ENCODE data around the gene TMEM178B.

The TMEM178B gene

DNA sequence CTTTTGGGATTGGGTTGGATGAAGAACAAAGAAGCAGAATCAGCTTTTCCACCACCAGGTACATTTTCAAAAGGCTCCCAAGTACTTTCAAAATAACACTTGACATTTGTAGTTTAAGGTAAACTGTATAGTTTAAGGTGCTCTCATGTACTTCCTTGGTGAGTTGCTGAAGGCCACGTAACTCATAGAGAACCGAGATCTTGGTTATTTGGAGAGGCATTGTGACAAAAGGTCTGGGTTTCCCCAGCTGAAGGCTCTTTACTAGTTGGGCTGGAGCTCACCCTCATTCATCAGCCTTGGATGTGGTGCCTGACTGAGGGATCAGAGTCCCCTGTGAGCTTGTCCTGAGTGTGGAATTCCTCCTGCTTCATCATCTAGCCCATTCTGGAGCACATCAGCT, 191.8 kb downstream of the TMEM178B start:
- no peak for DNase-seq

DNA sequence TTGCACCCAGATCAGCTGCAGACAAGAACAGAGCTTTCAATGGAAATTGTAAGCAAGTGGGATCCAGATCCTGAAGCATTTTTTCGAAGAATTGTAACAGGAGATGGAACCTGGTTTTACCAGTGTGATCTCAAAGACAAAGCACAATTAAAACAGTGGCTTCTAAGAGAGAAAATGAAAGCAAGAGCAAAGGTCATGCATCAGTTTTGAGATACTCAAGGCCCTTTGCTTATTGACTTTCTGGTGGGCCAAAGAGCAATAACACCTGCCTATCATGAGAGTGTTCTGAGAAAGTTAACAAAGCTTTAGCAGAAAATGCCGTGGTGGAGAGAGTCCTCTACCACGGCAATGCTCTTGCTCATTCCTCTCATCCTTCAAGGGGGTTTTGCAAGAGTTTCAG, 194.8 kb downstream of the TMEM178B start:
- DNase-seq, result no peak

DNA sequence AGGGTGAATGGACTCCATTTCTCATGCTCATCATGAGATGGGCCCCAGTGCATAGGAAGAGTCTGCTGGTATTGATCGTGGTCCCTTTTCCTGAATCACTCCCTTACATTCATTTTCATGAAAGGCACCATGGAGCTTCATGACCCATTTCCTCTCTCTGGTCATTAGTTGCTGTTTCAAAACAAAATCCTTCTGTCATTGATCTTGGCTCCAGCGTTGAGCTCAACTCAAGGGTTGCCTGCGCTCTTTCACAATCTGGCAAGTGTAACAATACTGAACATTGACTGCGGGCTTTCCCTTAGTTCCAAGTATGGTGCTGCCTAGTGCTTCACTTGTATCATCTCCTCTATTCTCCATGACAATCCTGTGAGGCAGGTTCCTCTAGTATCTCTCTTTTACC, 197.6 kb downstream of the TMEM178B start:
- no peak for DNase-seq

DNA sequence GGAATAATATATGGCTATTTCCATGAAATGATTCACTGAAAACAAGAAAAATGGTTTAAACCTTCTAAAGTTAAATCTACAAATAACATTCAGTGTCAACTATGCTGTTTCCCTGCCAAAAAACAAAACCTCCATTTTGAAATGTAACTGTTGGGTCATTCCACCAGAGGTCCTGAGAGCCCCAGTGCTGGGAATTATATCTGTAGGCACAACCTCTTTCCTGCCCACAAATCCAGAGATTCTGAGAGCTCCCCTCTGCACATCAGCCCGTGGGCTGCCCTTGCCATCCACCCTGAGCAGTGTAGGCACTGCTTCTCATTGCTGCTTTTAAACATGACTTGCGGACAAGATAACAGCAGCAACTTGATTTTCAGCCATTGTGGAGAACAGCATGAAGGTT, 198.6 kb downstream of the TMEM178B start:
- DNase-seq, result no peak

DNA sequence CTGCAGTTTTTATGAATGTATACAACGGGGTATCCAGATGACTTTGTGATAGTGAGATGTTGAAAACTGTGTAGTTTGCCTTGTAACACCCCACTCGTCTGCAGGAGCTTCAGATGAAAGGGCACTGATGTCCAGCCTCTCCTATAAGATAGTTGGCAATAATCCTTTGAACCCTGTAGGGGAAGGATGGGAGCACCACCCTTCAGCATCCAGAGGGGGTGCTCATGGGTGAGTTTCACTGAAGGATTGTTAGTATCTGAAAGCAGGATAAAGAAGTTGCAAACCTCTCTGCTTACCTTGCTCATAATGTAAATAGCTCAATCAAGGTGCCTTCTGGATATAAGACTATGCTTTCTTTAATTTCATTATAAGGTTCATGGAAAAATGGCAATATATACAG, 201.5 kb downstream of the TMEM178B start:
- no peak for DNase-seq

DNA sequence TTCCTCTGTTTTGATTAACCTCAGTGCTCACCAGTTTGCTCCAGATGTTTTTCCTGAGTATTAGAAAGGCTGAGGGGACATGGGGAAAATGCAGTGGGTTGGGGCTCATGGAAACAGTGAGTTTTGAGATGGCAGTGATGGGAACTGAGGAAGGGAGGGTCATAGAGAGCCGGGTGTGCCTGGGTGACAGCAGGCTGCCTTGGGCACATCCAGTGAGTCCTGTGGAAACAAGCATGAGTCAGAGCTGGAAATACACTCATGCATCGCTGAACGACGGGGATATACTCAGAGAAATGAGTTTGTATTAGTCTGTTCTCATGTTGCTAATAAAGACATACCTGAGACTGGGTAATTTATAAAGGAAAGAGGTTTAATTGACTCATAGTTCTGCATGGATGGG, 202.2 kb downstream of the TMEM178B start:
- no peak for DNase-seq

DNA sequence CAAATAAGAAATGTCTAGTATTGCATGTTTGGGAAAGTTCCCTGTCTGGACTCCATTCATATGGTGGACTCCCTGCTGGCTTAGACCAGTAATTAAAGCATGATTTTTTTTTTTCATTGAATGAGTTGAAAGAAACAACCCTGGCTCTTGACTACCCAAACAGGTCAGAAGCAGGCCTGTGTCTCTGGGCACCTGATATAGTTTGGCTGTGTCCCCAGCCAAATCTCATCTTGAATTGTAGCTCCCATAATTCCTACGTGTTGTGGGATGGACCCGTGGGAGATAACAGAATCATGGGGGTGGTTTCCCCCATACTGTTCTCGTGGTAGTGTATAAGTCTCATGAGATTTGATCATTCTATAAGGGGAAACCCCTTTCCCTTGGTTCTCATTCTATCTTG, 206.2 kb downstream of the TMEM178B start:
- DNase-seq, result no peak

DNA sequence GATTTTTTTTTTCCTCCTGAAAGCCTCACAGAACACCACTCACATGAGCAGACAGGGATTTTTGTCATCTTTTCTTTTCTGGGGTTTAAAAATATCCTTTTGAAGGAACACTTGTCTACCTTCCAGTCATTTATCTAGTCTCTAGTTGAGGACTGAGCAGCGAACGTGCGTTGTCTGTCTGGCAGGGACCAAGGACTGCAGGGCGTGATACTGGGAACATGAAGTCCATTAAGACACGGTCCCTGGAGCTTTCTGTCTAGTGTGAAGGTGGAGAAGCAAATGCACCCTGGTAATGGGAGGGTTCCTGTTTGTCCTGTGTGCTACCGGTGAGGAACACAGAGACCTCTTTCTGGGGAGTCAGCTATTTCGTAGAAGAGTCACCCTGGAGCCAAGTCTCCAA, 207.4 kb downstream of the TMEM178B start:
- DNase-seq, result no peak

DNA sequence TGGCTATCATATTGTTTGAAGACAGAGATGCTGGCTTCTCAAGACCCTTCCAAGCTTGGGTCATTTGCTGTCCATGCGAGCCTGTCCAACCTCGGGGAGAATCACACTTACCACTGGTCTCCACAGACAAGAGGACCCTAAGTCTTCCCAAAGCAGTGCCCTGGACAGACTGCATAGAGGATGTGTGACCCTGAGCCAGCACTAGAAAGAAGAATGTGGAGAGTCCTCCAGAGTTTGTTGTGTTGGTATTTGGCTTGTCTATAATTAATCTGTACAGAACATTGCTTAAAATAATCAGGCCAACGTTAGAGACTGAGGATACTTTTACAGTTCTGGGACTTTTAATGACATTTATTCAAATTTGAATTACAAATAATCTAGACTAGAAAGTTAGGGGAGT, 212.7 kb downstream of the TMEM178B start:
- DNase-seq, result no peak

DNA sequence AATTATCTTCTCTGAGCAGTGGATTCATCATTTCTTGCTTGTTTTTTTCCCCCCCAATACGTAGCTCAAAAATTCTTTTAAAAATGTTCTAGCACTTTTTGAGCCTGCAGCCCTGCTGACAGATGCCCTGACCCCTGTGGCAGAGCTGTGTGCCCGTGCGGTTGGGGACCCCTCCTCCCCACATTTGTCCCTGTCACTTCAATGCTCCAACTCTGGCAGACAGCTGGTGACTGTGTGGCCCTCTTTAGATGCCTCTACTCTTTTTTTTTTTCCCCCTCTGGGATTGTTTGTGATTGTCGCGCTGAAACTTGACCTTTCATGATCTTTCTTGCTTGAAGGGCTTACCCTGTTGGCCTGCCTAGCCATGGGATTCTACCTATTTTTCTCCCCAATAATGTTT, 214.1 kb downstream of the TMEM178B start:
- no peak for DNase-seq

DNA sequence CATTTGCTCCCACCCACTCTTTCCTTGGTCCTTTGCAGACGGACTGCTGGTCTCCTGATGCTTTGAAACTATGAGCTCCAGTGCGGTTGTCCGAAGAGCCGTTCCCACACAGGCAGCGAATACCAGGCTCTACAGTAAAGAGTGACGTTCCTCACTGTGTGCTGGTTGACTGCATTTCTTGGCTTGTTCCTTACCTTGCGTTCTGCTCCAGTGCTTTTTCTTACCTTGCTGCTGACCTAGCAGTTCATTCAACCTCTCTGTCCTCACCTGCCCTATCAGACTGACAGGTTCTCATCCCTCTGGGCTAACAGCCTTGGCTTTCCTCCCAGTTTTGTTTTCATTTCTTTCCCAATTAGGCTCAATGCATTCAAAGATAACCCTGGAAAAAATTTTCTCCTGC, 214.8 kb downstream of the TMEM178B start:
- DNase-seq, result no peak

DNA sequence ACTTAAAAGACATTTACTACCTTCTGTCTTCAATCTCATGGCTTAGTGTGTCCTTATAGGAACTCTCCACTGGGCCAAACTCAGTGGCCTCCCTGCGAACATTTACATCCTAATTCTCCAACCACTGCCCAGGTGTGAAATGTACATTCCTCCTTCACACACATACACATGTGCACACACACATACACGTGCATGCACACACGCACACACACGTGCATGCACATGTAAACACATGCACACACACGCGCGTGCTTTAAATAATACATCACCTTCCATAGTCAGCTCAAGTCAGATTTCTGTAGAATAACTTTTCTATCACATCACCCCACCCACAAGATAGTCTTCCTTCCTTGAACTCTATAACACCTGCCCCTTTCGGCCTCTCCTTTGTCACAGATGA, 216.5 kb downstream of the TMEM178B start:
- no peak for DNase-seq

DNA sequence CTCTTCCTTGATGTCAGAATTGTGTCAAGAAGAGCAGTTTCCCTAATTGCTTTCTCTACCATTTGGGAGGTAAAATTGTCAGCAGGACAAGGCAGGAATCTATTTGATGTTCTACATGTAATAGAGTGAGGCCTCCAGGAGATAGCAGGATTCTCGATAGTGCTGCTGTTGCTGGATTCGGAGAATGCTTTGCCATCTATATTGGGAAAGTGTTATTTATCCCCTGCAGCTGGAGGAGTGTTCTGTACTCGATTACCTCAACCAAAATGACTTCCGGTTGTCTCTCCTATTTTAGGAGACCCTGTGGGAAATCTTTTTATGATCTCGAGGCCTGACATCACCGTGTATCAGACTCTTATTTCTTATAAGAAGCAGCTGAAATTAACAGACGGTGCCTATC, 217.1 kb downstream of the TMEM178B start:
- DNase-seq, result no peak

DNA sequence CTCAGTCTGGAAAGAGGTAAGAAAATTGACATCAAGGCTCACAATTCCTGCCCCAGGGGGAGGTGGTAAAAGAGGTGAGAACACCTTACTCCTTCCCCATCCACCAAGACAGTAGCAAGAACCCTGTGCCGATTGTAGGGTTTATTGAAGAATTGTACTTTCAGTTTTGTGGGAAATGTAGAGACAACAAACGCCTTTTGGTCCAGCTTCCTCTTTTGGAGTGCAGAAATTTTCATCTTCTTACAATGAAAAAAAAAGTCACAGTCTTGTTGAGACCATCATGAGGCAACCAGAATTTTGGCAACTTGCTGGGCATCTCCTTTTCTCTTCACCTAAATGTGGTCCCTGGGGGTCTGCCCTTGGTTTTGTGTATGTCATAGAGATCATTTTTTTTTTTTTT, 217.7 kb downstream of the TMEM178B start:
- DNase-seq, result no peak

DNA sequence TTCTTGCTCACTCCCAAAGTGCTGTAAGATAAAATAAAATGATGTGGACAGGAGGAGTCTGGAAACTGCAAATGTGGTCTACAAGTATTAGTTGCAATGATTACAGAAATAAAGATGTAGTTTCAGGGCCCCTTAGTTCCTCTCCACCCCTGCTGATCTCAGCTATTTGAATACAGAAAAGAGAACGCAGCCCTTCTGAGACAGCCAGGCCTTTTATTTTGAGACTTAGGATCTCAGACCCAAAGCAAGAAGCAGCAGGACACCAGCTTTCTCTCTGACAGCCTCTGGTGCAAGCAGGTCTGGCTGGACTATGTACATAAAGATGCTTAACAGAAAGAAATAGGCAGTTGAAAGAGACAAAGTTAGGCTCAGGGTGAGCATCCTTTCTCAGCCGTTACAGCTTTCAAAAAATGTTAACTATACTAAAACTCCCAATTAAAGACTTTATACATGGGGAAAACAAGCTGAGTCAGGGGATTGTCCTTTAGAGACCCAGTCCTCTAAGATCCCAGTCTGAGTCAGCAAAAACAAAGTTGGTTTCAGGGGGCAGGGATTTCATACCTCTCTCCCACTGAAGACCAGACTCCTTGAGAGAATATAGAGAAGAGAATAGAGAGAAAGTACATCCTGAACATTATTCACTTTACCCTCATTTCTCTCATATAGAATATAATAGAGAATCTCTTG, 220.4 kb downstream of the TMEM178B start:
- no peak for DNase-seq

DNA sequence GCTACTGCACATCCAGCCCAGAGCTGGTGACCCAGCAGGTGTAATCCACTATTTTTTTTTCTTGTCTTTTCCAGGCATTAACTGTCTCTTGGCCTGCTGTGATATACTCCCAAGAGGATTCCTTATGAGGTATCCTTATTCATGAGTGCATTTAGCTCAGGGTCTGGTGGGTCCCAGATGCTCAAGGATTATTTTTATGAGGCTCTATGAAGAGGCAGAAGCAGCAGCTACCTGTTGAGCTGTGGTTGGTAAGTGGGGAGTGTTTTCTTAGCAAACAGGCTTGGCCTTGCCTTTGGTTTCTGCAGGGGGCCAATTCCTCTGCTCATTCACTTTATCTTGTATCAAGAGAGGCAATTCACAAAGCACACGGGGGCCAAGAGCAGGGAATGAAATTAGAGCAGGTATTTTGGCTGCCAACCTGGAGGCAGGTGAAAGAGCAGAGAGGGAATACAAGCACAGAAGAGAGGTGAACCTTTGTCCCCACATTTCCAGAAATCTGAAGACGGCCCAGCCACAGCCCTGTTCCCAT, 221.6 kb downstream of the TMEM178B start:
- no peak for DNase-seq

DNA sequence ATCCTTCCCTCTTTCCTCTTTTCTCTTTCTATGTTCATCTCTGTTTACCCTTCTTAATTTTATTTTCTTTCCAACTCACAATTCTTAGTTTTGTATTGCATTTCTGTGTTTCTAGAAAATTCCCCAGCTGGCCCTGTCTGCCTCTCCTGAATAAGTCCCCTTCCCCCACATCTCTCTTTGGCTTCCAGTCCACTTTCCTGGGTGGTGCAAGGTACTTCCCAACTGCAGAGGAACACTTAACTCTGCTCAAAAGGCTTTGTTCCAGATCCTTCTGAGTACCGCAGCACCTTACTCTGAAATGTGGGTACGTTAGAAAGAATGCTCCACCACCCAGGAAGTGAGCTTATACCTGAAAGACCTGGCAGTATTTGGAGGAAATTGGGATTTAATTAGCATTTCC, 227.0 kb downstream of the TMEM178B start:
- no peak for DNase-seq

DNA sequence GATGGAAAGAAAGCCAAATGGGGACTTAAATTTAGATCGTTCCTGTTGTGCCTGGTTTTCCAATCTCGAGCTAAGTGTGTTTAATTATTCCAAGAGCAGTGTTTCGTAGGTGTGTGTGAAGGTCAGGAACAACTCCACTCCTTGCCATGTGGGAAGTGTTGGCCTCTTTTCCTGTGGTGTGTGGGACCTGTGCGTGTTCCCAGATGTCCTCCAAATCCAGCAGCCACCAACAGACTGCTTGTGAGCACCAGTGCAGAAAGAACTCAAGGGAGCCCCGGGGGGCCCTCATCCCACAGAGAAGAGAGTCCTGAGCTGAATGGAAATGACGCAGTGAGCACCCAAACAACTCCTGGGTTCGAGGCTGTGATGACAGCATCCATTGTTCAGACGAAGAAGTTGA, 227.7 kb downstream of the TMEM178B start:
- no peak for DNase-seq

DNA sequence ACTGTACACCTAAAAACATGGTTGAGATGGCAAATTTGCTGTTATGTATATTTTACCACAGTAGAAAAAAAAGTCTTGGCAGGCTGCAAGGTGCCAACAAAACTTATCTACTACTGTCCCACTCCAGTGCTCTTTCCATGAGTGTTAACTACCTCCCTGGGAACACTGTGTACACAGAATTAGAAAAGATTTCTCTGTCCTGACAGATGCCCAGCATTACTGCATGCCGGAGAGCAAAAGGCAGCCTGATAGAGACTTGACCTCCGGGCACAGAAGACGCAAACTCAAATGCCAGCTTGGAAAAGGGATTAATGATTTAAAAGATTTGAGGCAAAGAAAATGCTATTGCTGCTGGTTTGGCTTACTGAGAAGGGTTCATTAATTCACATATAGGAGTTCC, 228.8 kb downstream of the TMEM178B start:
- no peak for DNase-seq

DNA sequence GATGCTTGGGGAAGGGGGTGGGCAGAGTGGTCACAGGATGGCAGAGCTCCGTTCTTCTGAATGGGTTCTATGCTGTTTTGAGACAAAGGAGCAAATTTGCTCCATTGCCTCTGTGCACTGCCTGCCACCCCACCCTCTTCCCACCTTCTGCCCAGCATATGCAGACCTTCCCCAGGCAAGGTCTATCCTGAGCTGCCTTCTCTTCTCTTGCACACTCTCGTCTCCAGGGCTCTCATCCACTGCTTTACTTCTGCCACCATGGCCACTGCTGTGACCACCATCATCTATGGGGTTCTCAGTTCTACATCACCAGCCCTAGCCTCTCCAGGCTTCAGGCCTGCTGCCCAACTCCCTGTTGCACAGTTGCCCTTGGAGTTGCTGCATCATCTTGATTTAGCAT, 230.4 kb downstream of the TMEM178B start:
- DNase-seq, result no peak

DNA sequence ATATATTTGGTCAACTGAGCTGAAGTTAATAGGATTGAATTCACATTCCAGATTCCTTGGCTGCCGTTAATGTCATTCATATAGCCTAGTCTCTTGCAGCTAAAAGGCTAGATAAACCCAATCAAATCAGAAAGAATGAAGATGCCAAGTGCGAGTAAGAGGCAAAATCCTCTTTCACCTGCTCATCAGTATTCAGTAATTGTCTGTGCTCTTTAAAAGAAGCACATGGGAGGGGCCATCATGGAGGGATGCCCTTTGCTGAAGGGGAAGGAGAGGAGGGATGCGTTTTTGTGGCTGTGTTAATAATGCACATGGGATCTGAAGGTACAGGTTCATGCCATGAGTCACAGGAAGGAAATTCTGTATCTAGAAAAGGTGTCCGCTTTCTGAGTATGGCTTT, 232.2 kb downstream of the TMEM178B start:
- DNase-seq, result no peak

DNA sequence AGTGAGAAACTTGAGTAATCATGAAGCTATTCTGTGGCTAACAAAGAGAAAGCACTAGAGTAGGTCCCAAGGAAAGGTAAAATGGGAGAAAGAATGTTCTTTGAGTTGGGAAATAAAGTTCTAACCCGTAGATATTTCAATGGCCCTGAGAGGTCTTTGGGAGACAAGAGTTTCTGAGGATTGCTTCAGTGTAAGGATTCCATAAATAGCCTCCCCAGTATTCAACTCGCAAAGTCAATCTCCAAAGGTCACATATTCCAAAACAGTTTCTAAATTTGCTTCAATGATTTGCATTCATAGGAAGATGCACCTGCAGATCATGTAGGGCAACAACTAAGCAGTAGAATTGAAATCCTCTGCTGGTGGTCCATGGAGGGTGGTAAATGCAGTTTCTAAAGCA, 238.5 kb downstream of the TMEM178B start:
- DNase-seq, result no peak

DNA sequence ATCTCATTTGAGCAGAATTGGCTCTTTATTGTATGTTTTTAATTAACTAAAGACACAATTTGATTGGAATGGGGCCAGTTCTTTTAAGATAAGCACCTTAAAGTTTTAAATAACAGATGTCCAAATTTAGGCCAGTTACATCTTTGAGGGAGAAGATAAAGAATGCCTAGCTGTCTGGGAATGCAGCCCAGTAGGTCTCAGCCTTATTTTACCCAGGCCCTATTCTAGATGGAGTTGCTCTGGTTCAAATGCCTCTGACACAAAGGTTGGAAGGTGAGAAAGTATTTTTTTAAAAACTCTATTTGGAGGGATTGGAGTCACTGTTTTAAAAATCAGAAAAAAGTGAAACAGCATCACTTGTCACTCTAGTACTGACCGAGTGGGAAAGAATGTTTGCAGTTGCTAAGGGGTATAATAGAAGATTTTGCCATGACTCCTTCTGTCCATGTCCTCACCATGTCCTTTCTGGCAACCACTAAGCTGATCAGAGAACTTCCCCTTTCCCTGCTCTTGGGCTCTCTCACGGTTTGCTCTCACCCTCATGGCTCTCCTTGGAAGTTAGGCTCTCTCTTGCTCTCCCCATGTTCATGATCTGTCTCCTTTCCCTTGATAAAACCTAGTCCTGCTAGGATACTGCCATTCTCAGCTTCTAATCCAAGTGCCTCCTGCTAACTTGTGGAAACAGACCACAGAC, 239.1 kb downstream of the TMEM178B start:
- no peak for DNase-seq

DNA sequence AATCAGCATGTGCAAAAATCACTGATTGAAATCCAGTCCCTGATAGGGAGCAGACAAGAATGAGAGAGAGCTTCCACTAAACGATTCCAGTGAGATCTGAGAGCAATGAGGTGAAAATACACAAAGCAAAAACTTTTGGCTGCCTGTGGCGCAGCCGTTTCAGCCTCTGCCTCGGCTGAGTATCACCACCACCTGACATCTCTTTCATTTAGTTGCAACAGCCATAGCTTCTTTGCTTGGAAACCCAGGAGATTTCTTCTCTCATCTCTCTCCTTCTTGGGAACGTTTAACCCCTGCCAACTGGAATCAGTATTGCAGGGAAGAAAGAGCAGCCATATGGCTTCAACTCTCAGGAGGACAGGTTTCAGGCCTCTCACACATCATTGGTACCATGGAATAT, 240.0 kb downstream of the TMEM178B start:
- DNase-seq, result no peak
